IPS-15b (cell line): ENCODE data around the gene PPM1H.

ENCODE experiments used
- H3K27me3 ChIP-seq: one replicate; pipeline ENCODE4 v1.6.1; 2013; ENCODE audit warnings: low read length; ENCODE audit not compliant: control insufficient read depth, insufficient read depth
- H3K36me3 ChIP-seq: one replicate; pipeline ENCODE4 v1.6.1; 2013; ENCODE audit warnings: low read length; ENCODE audit not compliant: control insufficient read depth, insufficient read depth
- H3K4me1 ChIP-seq: one replicate; pipeline ENCODE4 v1.6.1; 2013; ENCODE audit warnings: mild to moderate bottlenecking, low read length; ENCODE audit not compliant: control insufficient read depth, insufficient read depth
- H3K4me3 ChIP-seq: one replicate; pipeline ENCODE4 v1.5.1; 2013; ENCODE audit warnings: low read depth, low read length
- H3K9ac ChIP-seq: one replicate; pipeline ENCODE4 v1.6.1; 2013; ENCODE audit warnings: low read depth, mild to moderate bottlenecking, low read length
- H3K9me3 ChIP-seq: one replicate; pipeline ENCODE4 v1.6.1; 2013; ENCODE audit warnings: mild to moderate bottlenecking, low read length; ENCODE audit not compliant: control insufficient read depth, insufficient read depth

Gene PPM1H

DNA sequence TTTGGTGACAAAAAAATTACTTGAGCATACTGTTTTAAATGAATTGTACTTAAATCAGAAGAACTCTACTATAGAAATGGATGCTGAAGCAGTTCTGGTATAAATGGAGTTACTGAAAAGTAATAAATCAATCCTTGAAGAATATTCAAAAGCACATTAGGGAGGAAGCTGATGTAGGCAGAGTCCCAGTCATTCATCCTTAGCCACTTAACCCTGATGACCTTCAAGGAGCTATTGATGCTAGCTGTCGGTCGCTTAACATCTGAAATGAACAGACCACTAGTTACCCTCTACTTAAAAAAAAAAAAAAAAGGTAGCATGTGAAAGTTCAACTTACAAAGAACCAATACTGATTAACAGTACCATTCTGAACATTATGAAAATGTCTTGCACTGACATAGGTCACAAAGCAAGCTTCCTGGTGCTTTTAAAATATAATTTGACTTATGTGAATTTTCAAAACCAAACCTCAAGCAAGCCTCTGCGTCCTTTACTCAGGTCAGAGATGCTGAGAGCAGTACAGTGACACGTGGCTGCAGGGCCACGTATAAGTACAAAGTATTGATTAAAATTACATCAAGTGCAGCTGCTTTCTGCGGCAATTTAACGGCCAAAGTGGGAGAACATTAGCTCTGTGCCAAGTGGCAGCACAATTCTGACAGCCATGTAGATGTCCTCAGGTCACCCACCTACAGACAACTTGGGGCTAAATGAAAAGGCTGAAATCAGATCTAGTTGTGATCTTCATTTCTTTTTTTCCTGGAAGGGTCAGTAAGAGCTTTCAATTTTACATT is 18.1 kb downstream of the PPM1H start:
- no peaks in the 10 kb centered on the region for H3K27me3 ChIP-seq
- no peak overlapping the region for H3K9ac ChIP-seq
- H3K4me1 ChIP-seq, result peaks cover 38% of the 10 kb centered on the region
- no peak overlapping the region for H3K4me3 ChIP-seq
- no peaks in the 10 kb centered on the region for H3K9me3 ChIP-seq
- no peaks in the 10 kb centered on the region for H3K36me3 ChIP-seq

DNA sequence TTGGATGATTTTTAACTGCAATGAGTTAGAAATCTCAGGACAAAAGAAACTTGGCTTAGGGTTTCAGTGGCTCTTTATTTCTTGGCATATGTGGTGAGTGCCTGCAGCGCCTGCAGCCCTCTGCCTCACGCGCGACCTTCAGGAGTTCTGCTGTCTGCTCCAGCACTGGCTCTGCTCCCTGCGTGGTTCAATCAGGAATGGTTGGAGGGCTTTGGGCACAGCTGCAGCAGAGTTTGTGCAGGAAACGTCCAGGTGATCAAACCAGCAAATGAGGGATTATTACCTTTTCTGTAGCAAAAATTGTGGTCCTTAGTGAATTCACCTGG is 19.8 kb downstream of the PPM1H start:
- Histone ChIP-seq H3K36me3 (no peaks in the 10 kb centered on the region), H3K9me3 (no peaks in the 10 kb centered on the region), H3K27me3 (no peaks in the 10 kb centered on the region), H3K4me3 (no peak overlapping the region), H3K4me1 (peaks cover 38% of the 10 kb centered on the region), H3K9ac (no peak overlapping the region)

DNA sequence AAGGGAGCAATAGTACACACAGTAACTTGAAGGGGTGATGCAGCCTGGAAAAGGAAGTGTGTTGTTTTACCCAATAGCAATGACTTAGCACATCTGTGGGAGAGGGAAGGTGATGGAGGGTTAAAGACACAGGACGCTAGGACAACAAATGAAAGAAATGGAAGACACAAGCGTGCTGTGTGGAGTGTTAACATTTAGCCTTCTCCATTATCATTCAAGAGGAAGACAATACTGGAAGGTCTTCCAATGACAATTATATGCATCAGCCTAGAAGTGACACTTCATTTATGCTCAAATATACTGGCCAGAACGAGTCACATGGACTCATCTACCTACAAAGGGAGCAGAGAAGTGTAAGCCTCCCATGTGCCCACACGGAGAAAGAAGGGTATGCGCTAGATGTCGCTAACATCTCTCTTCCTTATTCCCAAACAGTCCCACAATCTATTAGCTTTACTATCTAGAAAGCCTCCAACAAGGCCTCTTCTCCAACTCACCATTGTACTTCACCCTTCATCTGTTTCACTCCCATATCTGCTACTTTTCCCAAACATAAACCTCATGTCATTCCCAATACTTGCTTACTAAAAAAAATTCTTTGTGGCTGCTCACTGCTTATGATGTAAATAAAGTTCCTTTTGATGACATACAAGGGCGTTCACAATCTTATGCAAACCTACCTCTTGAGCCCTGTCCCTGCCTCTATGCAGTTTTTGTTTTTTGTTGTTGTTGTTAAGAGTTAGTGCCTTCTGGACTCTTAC is 20.3 kb downstream of the PPM1H start:
- Histone ChIP-seq H3K27me3 (no peaks in the 10 kb centered on the region), H3K4me1 (peaks cover 38% of the 10 kb centered on the region), H3K9ac (peak overlapping the region; percentile 9), H3K36me3 (no peaks in the 10 kb centered on the region), H3K4me3 (peak overlapping the region; percentile 10), H3K9me3 (no peaks in the 10 kb centered on the region)

DNA sequence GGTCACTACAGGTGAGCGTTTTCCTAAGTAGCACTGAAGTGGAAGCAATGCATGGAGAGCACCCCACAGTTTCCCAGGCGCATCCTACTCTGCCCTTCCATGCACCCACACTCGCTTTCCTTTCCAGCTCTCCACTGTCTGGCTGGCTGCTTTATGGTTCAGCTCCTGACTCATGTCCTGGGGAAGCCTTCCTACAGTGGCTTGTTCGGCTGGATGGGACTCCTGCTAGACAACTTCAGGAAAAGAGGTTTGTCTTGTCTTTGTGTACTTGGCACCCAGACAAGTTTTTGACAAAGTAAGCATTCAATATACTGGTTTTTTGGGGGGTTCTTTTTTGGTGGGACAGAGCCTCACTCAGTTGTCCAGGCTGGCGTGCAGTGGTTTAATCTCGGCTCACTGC is 21.6 kb downstream of the PPM1H start:
- Histone ChIP-seq H3K9ac (no peak overlapping the region), H3K9me3 (no peaks in the 10 kb centered on the region), H3K27me3 (no peaks in the 10 kb centered on the region), H3K36me3 (no peaks in the 10 kb centered on the region), H3K4me1 (peaks cover 38% of the 10 kb centered on the region), H3K4me3 (no peak overlapping the region)

DNA sequence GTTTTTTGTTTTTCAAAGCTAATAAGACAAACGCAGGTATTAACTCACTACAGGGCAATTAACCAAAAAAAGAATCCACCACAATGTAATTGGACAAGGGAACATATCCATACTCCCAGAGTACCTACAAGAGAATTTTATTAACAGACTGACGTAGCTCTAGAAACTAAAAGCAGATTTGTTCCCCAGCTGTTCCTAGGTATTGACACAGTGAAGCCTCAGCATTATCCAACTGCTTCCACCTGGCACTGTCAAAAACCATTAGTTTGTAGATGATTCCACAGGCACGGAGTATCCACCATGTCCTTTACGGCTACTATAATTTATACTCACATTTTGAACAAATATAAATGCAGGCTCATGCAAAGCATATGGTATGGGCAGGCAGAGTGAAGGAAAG is 22.3 kb downstream of the PPM1H start:
- H3K9me3 ChIP-seq, result no peaks in the 10 kb centered on the region
- peaks cover 32% of the 10 kb centered on the region for H3K4me1 ChIP-seq
- no peak overlapping the region for H3K9ac ChIP-seq
- H3K27me3 ChIP-seq, result no peaks in the 10 kb centered on the region
- no peaks in the 10 kb centered on the region for H3K36me3 ChIP-seq
- H3K4me3 ChIP-seq, result no peak overlapping the region

DNA sequence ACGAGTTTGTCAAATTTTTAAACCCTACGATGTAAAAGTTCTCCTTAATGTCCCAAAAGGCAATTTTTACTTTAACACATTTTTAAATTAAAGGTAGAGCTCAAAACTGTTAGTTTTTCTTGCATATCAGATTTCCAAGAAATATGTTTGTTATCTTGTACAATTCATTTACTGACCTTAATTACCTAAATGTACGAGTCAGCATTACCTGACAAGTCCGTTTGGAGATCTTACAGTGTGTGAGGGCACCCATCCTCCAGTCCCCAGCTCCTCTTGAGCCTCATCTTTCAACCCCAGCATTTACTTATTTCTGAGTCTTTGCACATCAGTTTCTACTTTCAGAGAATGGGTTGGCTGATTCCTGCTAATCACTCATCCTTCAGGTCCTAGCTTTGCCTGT is 23.7 kb downstream of the PPM1H start:
- H3K36me3 ChIP-seq, result no peaks in the 10 kb centered on the region
- H3K4me3 ChIP-seq, result no peak overlapping the region
- no peak overlapping the region for H3K9ac ChIP-seq
- H3K9me3 ChIP-seq, result no peaks in the 10 kb centered on the region
- peaks cover 22% of the 10 kb centered on the region for H3K4me1 ChIP-seq
- no peaks in the 10 kb centered on the region for H3K27me3 ChIP-seq

DNA sequence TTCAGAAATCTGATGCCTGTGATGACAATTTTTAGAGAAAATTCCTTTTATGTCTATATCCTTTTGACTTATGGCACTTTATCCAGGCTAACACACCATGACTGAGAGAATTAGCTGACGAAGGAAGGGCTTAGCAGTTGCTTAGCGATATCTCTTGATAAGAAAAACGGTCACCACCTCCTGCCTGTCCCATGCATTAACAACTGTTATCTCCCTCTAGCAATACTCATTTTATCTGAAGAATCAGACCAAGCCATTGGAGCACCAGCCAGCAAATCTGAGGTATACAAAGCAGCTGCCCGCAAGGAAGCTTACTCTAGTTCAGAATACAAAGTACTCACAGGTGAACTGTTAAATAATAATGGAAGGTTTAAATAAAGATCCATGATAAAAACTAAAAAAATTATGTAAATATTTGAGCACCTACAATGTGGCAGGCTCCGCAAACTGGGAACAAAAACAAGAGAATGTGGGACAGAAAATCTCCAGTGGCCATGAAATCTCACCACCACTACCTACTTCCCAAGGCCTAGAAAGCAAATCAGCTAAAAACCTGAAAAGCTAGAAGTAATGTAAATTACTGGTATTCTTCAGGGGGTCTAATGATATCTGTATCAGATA is 24.3 kb downstream of the PPM1H start:
- Histone ChIP-seq H3K9ac (no peak overlapping the region), H3K4me1 (peaks cover 21% of the 10 kb centered on the region), H3K9me3 (no peaks in the 10 kb centered on the region), H3K27me3 (no peaks in the 10 kb centered on the region), H3K4me3 (no peak overlapping the region), H3K36me3 (no peaks in the 10 kb centered on the region)

DNA sequence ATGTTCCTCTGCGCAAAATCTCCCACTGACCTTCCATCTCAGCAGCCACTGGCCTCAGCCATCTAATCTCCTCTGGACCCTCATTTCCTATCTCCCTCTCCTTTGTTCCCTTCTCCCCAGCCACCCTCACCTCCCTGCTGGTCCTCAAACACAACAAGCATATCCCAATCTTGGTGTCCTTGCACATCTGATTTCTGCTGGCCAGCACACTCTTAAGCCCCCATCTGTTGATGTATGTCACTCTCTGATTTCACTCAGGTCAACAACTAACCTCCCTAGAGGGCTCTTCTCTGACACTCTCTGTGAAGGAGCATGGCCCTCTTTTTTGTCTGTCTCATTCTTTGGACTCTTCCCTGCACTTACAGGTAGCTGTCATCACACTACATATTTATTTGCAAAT is 25.6 kb downstream of the PPM1H start:
- Histone ChIP-seq H3K27me3 (no peaks in the 10 kb centered on the region), H3K4me1 (peaks cover 8% of the 10 kb centered on the region), H3K9me3 (no peaks in the 10 kb centered on the region), H3K36me3 (no peaks in the 10 kb centered on the region), H3K9ac (no peak overlapping the region), H3K4me3 (no peak overlapping the region)

DNA sequence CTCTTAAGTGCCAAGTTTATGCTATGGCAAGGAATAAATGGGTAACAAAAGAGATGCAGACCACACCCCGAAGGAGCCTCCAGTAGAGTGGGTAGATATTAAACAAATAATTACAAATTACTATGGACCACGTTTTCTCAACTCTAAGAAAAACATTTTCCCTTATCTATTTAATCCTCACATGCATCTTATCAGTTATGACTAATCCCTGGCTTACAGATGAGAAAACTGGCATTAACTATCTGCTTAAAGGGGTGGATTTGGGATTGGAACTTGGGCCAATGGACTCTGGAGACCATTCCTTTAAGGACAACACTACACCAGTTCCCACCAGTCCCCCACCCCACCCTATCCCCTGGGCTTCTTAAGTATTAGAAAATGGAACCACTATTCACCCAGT is 26.3 kb downstream of the PPM1H start:
- H3K9ac ChIP-seq, result no peak overlapping the region
- no peaks in the 10 kb centered on the region for H3K9me3 ChIP-seq
- H3K4me1 ChIP-seq, result peaks cover 3% of the 10 kb centered on the region
- no peak overlapping the region for H3K4me3 ChIP-seq
- H3K36me3 ChIP-seq, result no peaks in the 10 kb centered on the region
- no peaks in the 10 kb centered on the region for H3K27me3 ChIP-seq

DNA sequence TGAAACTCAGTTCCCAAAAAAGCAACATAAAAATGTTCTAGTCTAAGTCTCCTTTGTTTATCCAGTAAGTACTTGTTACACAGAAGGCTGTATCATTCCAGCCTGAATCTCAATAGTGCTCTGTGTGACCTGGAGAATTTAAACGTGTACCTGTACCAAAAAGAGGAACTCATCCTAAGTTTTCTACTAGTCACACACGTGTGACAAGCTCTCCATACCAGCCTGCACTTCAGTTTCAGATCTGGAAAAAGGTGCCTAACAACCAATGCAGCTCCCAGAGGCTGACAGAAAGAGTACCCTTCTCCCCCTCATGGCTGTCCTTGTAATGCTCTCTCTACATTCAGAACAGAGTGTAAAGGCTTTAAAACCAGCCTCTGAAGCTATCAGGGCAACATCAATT is 27.4 kb downstream of the PPM1H start:
- no peak overlapping the region for H3K9ac ChIP-seq
- H3K36me3 ChIP-seq, result no peaks in the 10 kb centered on the region
- H3K4me1 ChIP-seq, result no peaks in the 10 kb centered on the region
- no peak overlapping the region for H3K4me3 ChIP-seq
- no peaks in the 10 kb centered on the region for H3K9me3 ChIP-seq
- H3K27me3 ChIP-seq, result no peaks in the 10 kb centered on the region

DNA sequence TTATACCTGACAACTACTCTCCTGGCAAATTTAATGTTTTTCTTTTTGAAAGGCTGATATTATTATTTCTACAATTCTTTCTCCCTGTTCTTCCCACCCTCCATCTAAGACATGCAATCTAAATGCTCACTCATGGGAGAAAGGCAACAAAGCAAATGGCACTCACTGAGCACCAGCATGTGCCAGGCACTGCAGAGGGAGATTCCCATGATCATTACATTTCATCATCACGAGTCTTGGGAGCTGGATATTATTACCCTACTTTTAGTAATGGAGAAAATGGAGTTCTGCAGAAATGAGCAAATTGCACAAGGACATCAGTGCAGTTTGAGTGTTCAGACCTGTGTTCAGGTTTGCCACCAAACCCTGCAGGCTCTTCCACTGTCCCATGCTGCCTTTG is 27.9 kb downstream of the PPM1H start:
- Histone ChIP-seq H3K9ac (no peak overlapping the region), H3K4me1 (no peaks in the 10 kb centered on the region), H3K27me3 (no peaks in the 10 kb centered on the region), H3K4me3 (no peak overlapping the region), H3K9me3 (no peaks in the 10 kb centered on the region), H3K36me3 (no peaks in the 10 kb centered on the region)

DNA sequence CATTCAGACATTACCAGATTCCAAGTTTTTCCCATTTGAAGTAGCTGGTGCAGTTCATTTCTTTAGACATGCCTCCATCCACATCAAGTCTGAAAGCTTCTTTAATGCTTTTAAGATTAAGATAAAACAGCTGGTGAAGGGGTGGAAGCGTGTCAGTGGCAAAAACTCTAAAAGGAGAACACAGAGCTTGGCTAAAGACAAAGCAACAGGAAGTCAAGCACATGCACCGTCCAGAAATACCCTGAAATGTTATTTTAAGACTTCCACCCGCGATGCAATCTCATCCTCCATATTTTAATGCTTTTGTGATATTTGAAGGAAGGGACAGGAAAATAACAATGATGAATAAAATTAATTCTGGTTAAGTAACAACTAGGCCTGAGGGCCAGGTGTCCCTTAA is 31.8 kb downstream of the PPM1H start:
- Histone ChIP-seq H3K9ac (no peak overlapping the region), H3K4me1 (peaks cover 8% of the 10 kb centered on the region), H3K9me3 (no peaks in the 10 kb centered on the region)

More for the DNA sequence above, 31.8 kb downstream of the PPM1H start:
- no peaks in the 10 kb centered on the region for H3K36me3 ChIP-seq
- no peak overlapping the region for H3K4me3 ChIP-seq
- H3K27me3 ChIP-seq, result no peaks in the 10 kb centered on the region
